HUES64 (cell line): ENCODE results near the gene ARHGAP21.

ENCODE experiments used
- H3K27ac ChIP-seq: 2 replicates; pipeline ENCODE4 v1.7.0; 2013; ENCODE audit warnings: low read depth, low read length, inconsistent platforms
- H3K27me3 ChIP-seq: 2 replicates; pipeline ENCODE4 v1.6.1; 2013; ENCODE audit warnings: mild to moderate bottlenecking, low read length; ENCODE audit not compliant: insufficient read depth
- H3K36me3 ChIP-seq: 2 replicates; pipeline ENCODE4 v1.6.1; 2013; ENCODE audit warnings: mild to moderate bottlenecking, low read length; ENCODE audit not compliant: insufficient read depth
- H3K4me1 ChIP-seq: 2 replicates; pipeline ENCODE4 v1.6.1; 2013; ENCODE audit warnings: mild to moderate bottlenecking, low read length, moderate library complexity; ENCODE audit not compliant: insufficient read depth
- H3K4me3 ChIP-seq: 2 replicates; pipeline ENCODE4 v1.5.1; 2013; ENCODE audit warnings: mild to moderate bottlenecking, low read length, moderate library complexity
- H3K9ac ChIP-seq: 2 replicates; pipeline ENCODE4 v1.6.1; 2013; ENCODE audit warnings: mild to moderate bottlenecking, low read depth, low read length
- H3K9me3 ChIP-seq: 2 replicates; pipeline ENCODE4 v1.6.1; 2013; ENCODE audit warnings: low read depth, low read length; ENCODE audit not compliant: insufficient read depth
- WGBS: fragments of 150-250, 120-280 bp; methylation state at CpG from one replicate; pipeline ENCODE4 v1.1.7; 2013; ENCODE audit warnings: missing lambda C conversion rate; 5-methylcytosine and 5-hydroxymethylcytosine counted together

The ARHGAP21 gene

GRCh38 chr10:24597961-24598360 lies 125.7 kb downstream of the ARHGAP21 start:
- Histone ChIP-seq H3K4me1 (no peaks in the 10 kb centered on the region), H3K36me3 (peaks cover 97% of the 10 kb centered on the region), H3K9me3 (no peaks in the 10 kb centered on the region), H3K27ac (no peak overlapping the region), H3K27me3 (no peaks in the 10 kb centered on the region), H3K4me3 (no peak overlapping the region), H3K9ac (no peak overlapping the region)
- 98% methylated on average over 2 of the region's 3 CpGs for WGBS

DNA sequence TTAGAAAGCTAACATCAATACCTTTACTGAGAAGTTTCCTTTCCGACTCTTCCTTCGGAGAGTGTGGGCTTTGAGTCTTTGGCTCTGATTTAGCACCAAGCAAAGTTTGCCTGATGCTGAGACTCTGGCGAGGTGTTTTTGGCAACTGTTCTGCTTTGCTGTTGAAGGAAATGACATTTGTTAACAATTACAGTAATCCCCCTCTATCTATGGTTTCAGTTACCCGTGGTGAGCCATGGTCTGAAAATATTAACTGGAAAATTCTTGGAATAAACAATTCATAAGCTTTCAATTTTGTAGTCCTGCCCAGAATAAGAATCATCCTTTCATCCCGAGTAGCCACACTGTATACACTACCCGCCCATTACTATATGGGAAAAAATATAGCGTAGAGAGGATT lies 126.3 kb downstream of the ARHGAP21 start:
- H3K4me3 ChIP-seq: no peak overlapping the region
- H3K36me3 ChIP-seq: peaks cover 99% of the 10 kb centered on the region
- H3K4me1 ChIP-seq: no peaks in the 10 kb centered on the region
- no peak overlapping the region for H3K9ac ChIP-seq
- no peaks in the 10 kb centered on the region for H3K27me3 ChIP-seq
- 94% methylated on average over 5 of the region's 7 CpGs for WGBS
- H3K9me3 ChIP-seq: no peaks in the 10 kb centered on the region
- H3K27ac ChIP-seq: no peak overlapping the region

GRCh38 chr10:24596217-24596930 lies 127.3 kb downstream of the ARHGAP21 start:
- H3K4me1 ChIP-seq: no peaks in the 10 kb centered on the region
- H3K27me3 ChIP-seq: no peaks in the 10 kb centered on the region
- H3K9me3 ChIP-seq: no peaks in the 10 kb centered on the region
- peaks cover 99% of the 10 kb centered on the region for H3K36me3 ChIP-seq
- no peak overlapping the region for H3K9ac ChIP-seq
- no peak overlapping the region for H3K4me3 ChIP-seq
- WGBS: 87% methylated on average over 10 of the region's 11 CpGs
- no peak overlapping the region for H3K27ac ChIP-seq

- no peak overlapping the region for H3K4me3 ChIP-seq
- H3K27me3 ChIP-seq: no peaks in the 10 kb centered on the region
- H3K9ac ChIP-seq: no peak overlapping the region
- H3K9me3 ChIP-seq: no peaks in the 10 kb centered on the region
- H3K4me1 ChIP-seq: no peaks in the 10 kb centered on the region
- H3K27ac ChIP-seq: no peak overlapping the region
- peaks cover 98% of the 10 kb centered on the region for H3K36me3 ChIP-seq
These were observed 132.8 kb downstream of the ARHGAP21 start for GRCh38 chr10:24590697-24591457.

DNA sequence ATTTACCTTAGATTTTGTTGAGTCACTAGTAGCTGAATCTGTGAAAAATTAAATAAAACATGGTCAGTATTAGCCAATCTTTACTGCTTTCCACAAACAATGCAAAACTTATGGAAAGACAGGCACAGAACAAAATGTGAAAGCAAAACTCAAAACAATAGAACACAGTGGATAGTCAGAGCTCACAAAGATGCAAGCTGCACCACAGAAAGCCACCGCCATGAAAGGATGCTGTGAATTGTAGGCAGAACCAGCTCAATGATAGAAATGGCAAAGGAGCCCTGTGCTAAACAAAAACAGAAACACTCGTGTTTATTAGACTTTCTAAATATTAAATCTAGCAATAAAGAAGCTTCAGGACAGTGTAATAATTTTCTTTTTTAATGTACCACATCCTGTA lies 134.4 kb downstream of the ARHGAP21 start:
- no peaks in the 10 kb centered on the region for H3K4me1 ChIP-seq
- H3K4me3 ChIP-seq: no peak overlapping the region
- H3K9ac ChIP-seq: no peak overlapping the region
- H3K36me3 ChIP-seq: peaks cover 87% of the 10 kb centered on the region
- no peak overlapping the region for H3K27ac ChIP-seq
- H3K27me3 ChIP-seq: no peaks in the 10 kb centered on the region
- no peaks in the 10 kb centered on the region for H3K9me3 ChIP-seq
- 90% methylated on average over 2 of the region's 2 CpGs for WGBS

DNA sequence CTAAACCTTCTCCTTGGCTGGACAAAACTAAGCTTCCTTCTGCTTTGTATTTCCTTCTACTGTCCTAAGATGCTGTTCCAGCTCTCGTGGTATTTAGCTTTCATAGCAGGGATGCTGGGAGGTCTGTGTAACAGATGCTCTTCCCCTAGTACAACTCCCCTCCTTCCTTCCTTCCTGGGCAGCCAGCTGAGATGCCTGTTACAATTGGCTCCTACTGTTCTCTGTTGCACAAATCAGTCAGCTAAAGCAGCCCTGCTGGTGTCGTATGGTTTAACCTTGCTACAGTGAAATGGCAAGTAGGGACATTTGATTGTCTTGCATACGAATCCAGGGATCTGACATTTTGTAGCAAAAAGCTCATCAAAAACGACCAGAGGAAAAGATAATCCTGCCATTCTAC lies 143.8 kb downstream of the ARHGAP21 start:
- WGBS: 56% methylated on average over 4 of the region's 4 CpGs
- Histone ChIP-seq H3K4me3 (no peak overlapping the region), H3K9me3 (no peaks in the 10 kb centered on the region), H3K9ac (no peak overlapping the region), H3K4me1 (peaks cover 5% of the 10 kb centered on the region), H3K27ac (no peak overlapping the region), H3K36me3 (peaks cover 4% of the 10 kb centered on the region; the same call in 1 of the 2 replicates), H3K27me3 (no peaks in the 10 kb centered on the region)

GRCh38 chr10:24579448-24579847 lies 144.2 kb downstream of the ARHGAP21 start:
- Histone ChIP-seq H3K27me3 (no peaks in the 10 kb centered on the region), H3K4me1 (peaks cover 5% of the 10 kb centered on the region), H3K36me3 (peaks cover 4% of the 10 kb centered on the region; the same call in 1 of the 2 replicates), H3K4me3 (no peak overlapping the region), H3K27ac (no peak overlapping the region), H3K9ac (no peak overlapping the region), H3K9me3 (no peaks in the 10 kb centered on the region)
- WGBS: 92% methylated on average over 1 of the region's 1 CpG

DNA sequence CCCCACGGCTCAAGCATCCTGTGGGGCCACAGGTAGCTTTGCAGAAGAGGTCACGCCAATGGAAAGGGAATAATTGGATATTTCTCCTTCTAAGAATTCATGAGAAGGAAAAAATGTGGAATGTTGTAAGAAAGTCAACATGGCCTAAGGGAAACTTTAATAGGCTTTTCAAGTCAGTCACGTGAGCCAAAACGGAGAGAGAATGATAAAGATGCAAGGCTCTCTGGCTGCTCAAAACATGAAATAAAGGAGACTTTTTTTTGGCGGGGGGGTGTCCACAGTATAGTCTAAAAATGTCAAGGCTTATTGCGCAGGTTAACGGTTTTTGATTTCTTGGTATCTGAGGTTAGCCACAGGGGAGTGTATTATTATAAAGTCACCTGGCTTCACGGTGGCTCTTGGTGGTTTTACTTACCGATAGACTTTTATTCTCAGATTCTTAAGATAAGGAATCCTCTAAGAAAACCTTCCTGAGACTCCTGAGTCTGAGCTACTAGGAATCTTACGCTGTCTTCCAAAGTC lies 148.1 kb downstream of the ARHGAP21 start:
- H3K4me1 ChIP-seq: peaks cover 5% of the 10 kb centered on the region
- 94% methylated on average over 10 of the region's 10 CpGs for WGBS
- no peak overlapping the region for H3K4me3 ChIP-seq
- H3K27ac ChIP-seq: no peak overlapping the region
- H3K9me3 ChIP-seq: no peaks in the 10 kb centered on the region
- H3K27me3 ChIP-seq: no peaks in the 10 kb centered on the region
- H3K9ac ChIP-seq: no peak overlapping the region
- H3K36me3 ChIP-seq: no peaks in the 10 kb centered on the region

DNA sequence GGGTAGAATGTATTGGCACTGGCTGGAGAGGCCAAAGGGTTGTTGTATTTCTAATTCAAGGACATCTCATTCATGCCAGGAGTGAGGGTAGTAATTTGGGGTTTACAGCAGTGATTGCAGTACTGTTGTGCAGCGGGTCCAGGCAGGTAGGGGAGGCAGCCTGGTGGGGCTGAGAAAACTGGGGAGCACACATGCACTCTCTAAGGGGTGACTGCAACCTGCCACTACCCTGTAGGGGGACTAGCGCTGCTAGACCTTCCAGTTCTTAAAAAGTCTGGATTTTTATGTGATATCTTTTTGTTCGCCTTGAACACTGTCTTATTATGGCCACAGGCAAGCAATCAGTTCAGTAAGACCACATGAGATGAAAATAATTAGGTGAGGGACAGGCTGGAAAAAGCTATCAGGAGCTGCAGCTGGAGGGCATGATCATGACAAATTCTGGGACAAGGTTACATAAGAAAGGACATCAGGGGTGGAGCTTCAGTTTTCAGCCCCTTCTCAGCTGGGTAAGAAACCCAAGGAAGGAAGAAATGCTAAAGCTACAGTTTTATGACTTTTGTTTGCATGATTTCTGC lies 149.0 kb downstream of the ARHGAP21 start:
- Histone ChIP-seq H3K9me3 (no peaks in the 10 kb centered on the region), H3K27me3 (no peaks in the 10 kb centered on the region), H3K27ac (no peak overlapping the region), H3K4me1 (no peaks in the 10 kb centered on the region), H3K9ac (no peak overlapping the region), H3K4me3 (no peak overlapping the region), H3K36me3 (no peaks in the 10 kb centered on the region)
- WGBS: 92% methylated on average over 3 of the region's 3 CpGs

DNA sequence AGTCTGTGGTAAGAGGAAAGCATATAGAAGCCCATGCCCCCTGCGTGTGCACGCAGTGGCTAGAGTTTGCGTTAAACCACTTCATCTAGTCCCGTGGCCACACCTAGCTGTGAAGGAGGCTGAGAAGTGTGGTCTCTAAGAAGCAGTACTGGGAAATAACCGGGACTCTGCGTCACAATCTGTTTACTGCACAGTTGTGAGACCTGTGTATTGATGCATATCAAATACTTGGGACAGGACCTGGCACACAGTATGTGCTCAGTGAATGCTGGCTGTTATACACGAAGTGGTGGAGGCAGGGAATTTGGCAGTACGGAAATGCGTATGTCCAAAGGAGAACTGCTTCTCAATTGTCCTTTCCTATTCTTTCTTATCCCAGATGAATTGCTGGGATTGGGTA lies 149.5 kb downstream of the ARHGAP21 start:
- H3K27ac ChIP-seq: no peak overlapping the region
- H3K9ac ChIP-seq: no peak overlapping the region
- no peak overlapping the region for H3K4me3 ChIP-seq
- no peaks in the 10 kb centered on the region for H3K9me3 ChIP-seq
- H3K36me3 ChIP-seq: no peaks in the 10 kb centered on the region
- H3K27me3 ChIP-seq: no peaks in the 10 kb centered on the region
- no peaks in the 10 kb centered on the region for H3K4me1 ChIP-seq
- WGBS: 95% methylated on average over 9 of the region's 9 CpGs

DNA sequence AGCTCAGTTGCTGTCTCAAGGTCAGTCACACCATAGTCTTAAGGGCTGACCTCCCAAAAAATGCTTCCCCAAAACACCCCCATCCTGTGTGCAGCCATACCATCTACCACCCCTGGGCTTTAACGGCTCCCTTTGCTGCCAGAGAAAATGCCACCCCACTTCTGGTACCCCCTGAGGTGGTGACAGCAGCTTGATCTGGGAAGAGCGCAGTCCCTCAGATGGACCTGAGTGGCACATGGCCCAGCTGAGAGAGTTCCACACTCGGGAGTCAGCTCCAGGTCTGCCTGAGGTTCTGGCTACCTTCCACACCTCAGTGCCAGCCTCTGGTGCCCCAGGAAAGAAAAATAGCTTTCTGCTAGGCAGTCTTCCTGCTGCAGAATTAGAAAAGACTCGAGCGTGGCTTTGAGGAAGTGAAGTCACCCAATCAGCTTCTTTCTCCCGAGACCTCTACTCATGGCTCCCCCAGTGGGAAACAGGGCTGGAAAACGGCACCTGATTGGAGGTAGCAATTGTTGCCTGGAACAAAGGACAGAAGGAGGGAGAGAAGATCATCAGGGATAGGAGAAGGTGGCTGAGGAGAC lies 151.7 kb downstream of the ARHGAP21 start:
- 83% methylated on average over 7 of the region's 7 CpGs for WGBS
- H3K27ac ChIP-seq: no peak overlapping the region
- no peaks in the 10 kb centered on the region for H3K4me1 ChIP-seq
- no peaks in the 10 kb centered on the region for H3K27me3 ChIP-seq
- no peaks in the 10 kb centered on the region for H3K36me3 ChIP-seq
- H3K9ac ChIP-seq: no peak overlapping the region
- no peak overlapping the region for H3K4me3 ChIP-seq
- H3K9me3 ChIP-seq: no peaks in the 10 kb centered on the region
